SKM-1 (cell line): ENCODE measurements around the gene RETREG3.
A peak's percentile ranks its signal among the peaks of the same experiment; 100 is the strongest.
"Not testable (repeated sequence)": the region's sequence is repeated elsewhere in the genome, so short reads cannot be mapped to it uniquely, and the experiment has no call there.

Source experiments
- DNase-seq: peaks from one replicate; lab custom pipeline; 2025; ENCODE audit not compliant: unreplicated experiment; lab: John Stamatoyannopoulos, UW

The RETREG3 gene

GRCh38 chr17:42609182-42609813 is at the start of gene RETREG3, which contains the start of gene TUBG1:
TSS of gene RETREG3 (minus strand) at chr17:42609374. CDS start at chr17:42609324, 50 bp downstream.
TSS of gene TUBG1 (plus strand) at chr17:42609683. CDS start at chr17:42609738, 55 bp downstream.
- peak; percentile 98 for DNase-seq

- DNase-seq = no peak
Measured at GRCh38 chr17:42657824-42658588, 48.8 kb upstream of the RETREG3 start.

- DNase-seq = no peak
Measured at GRCh38 chr17:42655528-42655927, 46.4 kb upstream of the RETREG3 start.

GRCh38 chr17:42653179-42654124 is 44.3 kb upstream of the RETREG3 start:
- no peak for DNase-seq

- DNase-seq = no peak
Measured at GRCh38 chr17:42651392-42651791, 42.2 kb upstream of the RETREG3 start.

- no peak for DNase-seq
Measured at GRCh38 chr17:42647778-42648177, 38.6 kb upstream of the RETREG3 start.

GRCh38 chr17:42642336-42642735 is 33.2 kb upstream of the RETREG3 start:
- no peak for DNase-seq

- no peak for DNase-seq
Measured at GRCh38 chr17:42640121-42640520, 30.9 kb upstream of the RETREG3 start.

GRCh38 chr17:42639525-42640113 is 30.4 kb upstream of the RETREG3 start:
- DNase-seq = no peak

- no peak for DNase-seq
Measured at GRCh38 chr17:42632949-42633444, 23.8 kb upstream of the RETREG3 start.

- DNase-seq = no peak
Measured at GRCh38 chr17:42629411-42630009, 20.3 kb upstream of the RETREG3 start.

- DNase-seq = not testable (repeated sequence)
Measured at GRCh38 chr17:42627032-42627764, 18.0 kb upstream of the RETREG3 start.

- DNase-seq = no peak
Measured at GRCh38 chr17:42623732-42624596, 14.8 kb upstream of the RETREG3 start.

- DNase-seq = no peak
Measured at GRCh38 chr17:42623271-42623670, 14.1 kb upstream of the RETREG3 start.

GRCh38 chr17:42621987-42622386 is 12.8 kb upstream of the RETREG3 start:
- DNase-seq = not testable (repeated sequence)

- no peak for DNase-seq
Measured at GRCh38 chr17:42618442-42619150, 9.4 kb upstream of the RETREG3 start.

- no peak for DNase-seq
Measured at GRCh38 chr17:42617956-42618431, 8.8 kb upstream of the RETREG3 start.
